SK-N-DZ (cell line): ENCODE data around the gene SUV39H1.
"Not testable (repeated sequence)": the region's sequence is repeated elsewhere in the genome, so short reads cannot be mapped to it uniquely, and the experiment has no call there.

Experiments used
- DNase-seq: peaks from one replicate; pipeline ENCODE4 v3.0.0-alpha.2; 2015; ENCODE audit warnings: low spot score

The SUV39H1 gene

GRCh38 chrX:48688531-48689150 lies 7.9 kb upstream of the SUV39H1 start:
- DNase-seq = no peak

- peak; percentile 10 for DNase-seq
These were observed 7.2 kb upstream of the SUV39H1 start for GRCh38 chrX:48689208-48689920.

- DNase-seq = not testable (repeated sequence)
These were observed 4.8 kb upstream of the SUV39H1 start for GRCh38 chrX:48691746-48692145.

GRCh38 chrX:48694776-48695533 lies 1.6 kb upstream of the SUV39H1 start:
- DNase-seq = no peak

- DNase-seq = no peak
These were observed 1.0 kb upstream of the SUV39H1 start for GRCh38 chrX:48695534-48695896.

GRCh38 chrX:48695925-48696300 lies 621 bp upstream of the SUV39H1 start:
- peak; percentile 4 for DNase-seq

GRCh38 chrX:48696909-48697727 lies 584 bp downstream of the SUV39H1 start:
- DNase-seq = peak; percentile 70

GRCh38 chrX:48698306-48698705 lies 1.8 kb downstream of the SUV39H1 start:
- DNase-seq = no peak

- DNase-seq = no peak
These were observed 3.7 kb downstream of the SUV39H1 start for GRCh38 chrX:48700246-48700645.

- no peak for DNase-seq
These were observed 4.6 kb downstream of the SUV39H1 start for GRCh38 chrX:48700951-48701653.

- DNase-seq = no peak
These were observed 5.5 kb downstream of the SUV39H1 start for GRCh38 chrX:48702032-48702431.

- DNase-seq = no peak
These were observed 6.2 kb downstream of the SUV39H1 start for GRCh38 chrX:48702716-48703115.

- DNase-seq = no peak
These were observed 6.7 kb downstream of the SUV39H1 start for GRCh38 chrX:48703228-48703627.

- no peak for DNase-seq
These were observed 7.3 kb downstream of the SUV39H1 start for GRCh38 chrX:48703642-48704481.

- no peak for DNase-seq
These were observed 9.3 kb downstream of the SUV39H1 start for GRCh38 chrX:48705871-48706270.

- no peak for DNase-seq
These were observed 13.1 kb downstream of the SUV39H1 start for GRCh38 chrX:48709522-48710112.

- DNase-seq = no peak
These were observed 14.8 kb downstream of the SUV39H1 start for GRCh38 chrX:48711162-48711928.

GRCh38 chrX:48711929-48712505 lies 15.5 kb downstream of the SUV39H1 start:
- no peak for DNase-seq

- DNase-seq = no peak
These were observed 17.3 kb downstream of the SUV39H1 start for GRCh38 chrX:48713847-48714246.
